HG03045 (cell line): ENCODE data around the gene AKAP13.
A peak's percentile ranks its signal among the peaks of the same experiment; 100 is the strongest.

Experiments used
- ATAC-seq: cut with Tn5 transposase; IDR thresholded peaks from one replicate; pipeline ENCODE4 v1.9.1; 2021; ENCODE audit warnings: mild to moderate bottlenecking, moderate library complexity; ENCODE audit not compliant: unreplicated experiment

The AKAP13 gene

DNA sequence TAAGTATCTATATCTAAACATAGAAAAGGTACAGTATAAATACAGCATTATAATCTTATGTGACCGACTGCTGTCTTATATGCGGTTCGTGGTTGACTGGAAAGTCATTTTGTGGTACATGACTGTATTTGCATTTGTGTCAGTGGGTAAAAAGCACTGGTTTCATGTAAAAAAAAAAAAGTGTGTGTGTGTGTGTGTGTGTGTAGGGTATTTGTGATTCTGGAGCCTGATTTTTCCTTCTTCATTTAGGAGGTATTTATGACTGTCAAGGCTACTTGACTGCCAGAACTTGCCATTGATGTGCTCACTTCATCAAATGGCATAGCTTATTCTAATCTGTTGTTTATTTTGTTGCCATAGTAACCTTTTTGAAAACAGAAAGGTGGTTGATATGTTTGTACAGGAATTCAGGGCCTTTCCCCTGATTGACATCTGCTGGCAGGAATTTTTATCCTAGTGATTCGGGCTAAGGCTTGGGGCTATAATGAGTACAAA is 63.2 kb downstream of the AKAP13 start:
- ATAC-seq: peak; percentile 84

DNA sequence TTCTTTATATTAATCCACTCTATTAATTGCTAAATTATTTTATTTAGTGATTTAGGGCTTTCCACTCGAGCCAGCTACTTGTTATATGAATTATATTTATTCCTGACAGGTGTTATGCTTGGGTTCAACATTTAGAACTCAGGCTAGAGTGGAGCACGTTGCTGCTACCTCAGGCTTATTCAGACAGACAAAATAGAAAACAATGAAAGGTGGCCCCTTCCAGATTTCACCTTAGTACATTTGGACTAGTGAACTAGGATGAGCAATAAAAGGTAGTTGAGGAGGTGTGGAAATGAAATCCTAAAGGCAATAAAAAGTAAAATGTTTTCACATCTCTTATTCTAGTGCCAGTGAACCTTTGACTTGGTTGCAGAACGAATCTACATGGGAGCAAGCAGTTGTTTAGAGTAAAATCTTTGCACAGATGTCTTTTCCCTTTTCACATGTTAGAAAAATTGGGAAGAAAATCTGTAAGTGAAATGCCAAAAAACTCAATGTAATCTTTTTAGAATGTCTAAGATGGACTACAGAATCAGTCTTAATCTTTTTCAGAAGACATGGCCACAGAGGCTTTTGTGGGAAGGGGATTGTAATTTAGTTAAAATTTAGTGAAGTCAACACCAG is 63.8 kb downstream of the AKAP13 start:
- no peak for ATAC-seq

DNA sequence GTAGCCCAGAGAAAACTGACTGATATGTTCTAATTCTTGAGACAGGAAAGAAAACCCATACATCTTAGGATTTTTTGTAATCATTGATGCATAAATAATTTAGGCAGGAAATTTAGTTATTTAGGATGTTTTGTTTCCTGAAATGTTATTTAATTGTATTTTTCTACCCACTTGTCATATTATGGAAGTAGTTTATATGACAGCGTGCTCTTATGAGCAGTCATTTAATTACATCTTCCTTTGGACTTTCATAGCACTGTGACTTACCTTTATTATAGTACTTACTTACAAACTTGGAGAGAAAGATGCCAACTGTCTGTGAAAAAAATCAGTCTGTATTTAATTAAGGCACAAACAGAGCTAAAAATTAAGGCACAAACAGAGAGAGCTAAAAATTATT is 65.0 kb downstream of the AKAP13 start:
- no peak for ATAC-seq

DNA sequence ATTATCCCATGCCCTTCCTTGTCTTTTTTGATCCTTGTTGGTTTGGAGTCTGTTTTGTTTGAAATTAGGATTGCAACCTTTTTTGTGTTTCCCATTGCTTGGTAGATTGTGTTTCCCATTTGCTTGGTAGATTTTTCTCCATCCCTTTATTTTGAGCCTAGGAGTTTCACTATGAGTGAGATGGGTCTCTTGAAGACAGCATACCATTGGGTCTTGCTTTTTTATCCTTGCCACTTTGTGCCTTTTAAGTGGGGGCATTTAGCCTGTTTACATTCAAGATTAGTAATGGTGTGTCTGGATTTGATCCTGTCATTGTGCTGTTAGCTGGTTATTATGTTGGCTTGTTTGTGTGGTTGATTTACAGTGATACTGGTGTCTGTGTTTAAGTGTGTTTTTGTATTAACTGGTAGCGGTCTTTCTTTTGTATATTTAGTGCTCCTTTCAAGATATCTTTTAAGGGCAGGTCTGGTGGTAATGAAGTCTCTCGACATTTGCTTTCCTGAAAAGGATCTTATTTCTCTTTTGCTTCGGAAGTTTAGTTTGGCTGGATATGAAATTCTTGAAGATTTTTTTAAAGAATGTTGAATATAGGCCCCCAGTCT is 70.8 kb downstream of the AKAP13 start:
- ATAC-seq: no peak

DNA sequence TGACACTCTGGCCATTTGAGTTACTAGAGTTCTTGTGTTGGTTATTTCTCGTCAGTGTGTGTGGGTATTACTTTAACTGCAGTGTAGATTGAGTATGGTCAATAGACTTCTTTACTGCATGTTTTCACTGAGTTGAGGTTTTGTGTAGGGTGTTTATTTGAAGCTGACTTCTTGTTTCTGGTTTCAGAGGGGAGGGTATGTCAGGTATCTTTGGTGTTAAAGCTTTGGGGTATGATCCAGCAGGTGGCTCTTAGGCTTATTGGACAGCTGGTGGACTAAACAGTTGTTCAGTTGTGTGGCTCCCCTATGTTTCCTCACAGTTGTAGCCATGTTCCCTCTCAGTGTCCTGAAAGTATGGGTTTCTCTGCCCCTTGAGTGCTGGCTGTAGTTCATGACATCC is 72.0 kb downstream of the AKAP13 start:
- ATAC-seq: no peak

DNA sequence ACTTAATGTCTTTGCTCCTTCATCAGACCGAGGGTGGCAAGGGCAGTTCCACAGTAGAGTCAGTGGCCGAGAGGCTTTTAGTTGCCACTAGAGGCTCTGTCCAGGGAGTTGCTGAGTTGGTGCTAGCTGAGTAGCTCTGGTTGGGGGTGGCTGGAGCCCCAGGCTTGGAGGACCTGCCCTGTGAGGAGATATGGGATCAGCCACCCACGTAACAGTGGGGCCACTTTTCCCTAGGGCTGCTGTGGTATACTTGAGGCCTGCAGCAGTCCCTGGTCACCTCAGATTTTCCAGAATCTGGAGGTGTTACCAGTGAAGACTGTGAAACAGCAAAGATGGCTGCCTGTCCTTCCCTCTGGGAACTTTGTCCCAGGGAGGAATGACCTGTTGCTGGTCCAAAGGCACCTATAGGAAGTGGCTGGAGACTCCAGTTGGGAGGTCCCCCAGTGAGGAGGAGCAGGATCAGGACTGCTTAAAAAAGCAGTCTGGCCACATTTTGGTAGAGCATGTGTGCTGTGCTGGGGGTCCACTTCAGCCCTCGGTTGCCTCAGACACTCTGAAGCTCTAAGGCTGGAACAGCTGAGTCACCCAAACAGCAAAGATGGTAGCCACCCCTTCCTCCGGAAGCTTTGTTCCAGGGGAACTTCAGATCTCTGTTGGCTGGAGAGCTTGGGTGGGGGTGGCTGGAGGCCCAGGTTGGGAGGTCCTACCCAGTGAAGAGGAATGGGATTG is 72.9 kb downstream of the AKAP13 start:
- no peak for ATAC-seq

DNA sequence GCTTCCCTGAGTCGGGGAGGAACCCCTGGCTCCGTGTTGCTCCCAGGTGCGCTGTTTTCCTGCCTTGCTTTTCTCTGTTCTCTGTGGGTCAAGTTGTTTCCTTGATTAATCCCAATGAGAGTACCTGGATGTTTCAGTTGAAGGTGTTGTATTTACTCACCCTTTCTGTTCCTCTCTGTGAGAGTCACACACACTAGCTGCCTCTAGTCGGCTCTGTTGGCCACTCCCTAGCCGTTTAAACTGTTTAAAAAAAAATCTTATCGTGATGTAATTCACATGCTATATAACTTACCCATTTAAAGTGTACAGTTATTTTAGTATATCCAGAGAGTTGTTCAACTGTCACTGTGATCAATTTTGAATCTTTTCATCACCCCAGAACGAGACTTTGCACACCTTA is 74.0 kb downstream of the AKAP13 start:
- no peak for ATAC-seq

DNA sequence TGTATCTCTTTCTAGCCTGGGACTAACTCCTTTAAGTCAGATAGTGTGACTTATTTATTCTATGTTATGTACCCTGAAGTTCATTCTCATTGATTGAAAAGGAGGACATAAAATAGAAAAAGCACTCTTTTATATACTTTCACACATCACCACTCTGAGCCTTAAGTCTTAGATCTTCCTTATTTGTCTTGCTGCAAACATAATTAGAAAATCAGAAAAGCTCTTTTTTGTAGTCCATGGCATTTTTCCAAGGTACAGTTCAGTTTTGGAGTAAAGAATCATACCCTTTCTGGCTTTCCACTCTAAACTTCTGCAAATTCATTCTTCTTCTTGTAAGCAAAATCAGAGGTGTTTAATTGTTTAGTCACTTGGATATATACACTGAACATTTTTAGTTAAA is 75.5 kb downstream of the AKAP13 start:
- ATAC-seq: no peak

DNA sequence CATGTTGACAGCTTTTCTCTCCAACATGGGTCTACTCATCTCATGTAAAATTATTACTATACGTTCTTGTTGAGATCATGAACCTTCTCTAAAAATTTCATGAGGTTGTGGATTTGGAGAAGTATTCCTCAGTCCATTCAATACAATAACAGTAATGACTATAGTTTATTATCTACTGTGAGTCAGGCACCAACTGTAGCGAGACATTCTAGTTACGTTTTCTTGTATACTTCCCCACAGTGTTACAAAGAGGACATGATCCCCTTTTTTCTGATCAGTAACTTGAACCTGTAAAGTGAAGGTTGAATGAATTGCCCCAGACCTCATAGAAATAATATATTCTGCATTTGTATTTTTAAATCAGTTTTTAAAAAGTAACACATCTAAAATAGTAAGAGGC is 76.4 kb downstream of the AKAP13 start:
- ATAC-seq: no peak

DNA sequence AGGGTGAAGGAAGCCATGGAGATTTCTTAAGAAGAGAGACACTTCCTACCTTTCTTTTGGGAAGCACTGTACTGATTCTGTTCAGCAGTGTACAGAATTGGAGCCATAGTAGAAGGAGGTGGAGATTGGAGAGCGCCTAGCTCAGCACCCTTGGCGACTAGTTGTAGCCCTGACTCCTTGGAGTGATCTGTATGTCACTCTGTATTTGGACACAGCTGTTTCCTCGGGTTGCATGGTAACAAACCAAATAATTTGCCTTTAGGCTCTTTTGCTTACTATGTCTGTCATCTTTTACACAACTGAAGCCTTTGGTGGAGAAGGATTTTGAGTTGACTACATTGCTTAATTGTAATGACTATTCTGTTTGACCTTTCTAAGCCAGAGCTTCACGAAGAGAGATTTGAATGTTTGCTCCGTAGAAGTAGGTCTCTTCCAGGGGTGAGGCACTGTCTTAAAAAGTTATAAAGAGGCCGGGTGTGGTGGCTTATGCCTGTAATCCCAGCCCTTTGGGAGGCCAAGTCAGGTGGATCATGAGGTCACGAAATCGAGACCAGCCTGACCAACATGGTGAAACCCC is 77.1 kb downstream of the AKAP13 start:
- ATAC-seq: peak; percentile 90

DNA sequence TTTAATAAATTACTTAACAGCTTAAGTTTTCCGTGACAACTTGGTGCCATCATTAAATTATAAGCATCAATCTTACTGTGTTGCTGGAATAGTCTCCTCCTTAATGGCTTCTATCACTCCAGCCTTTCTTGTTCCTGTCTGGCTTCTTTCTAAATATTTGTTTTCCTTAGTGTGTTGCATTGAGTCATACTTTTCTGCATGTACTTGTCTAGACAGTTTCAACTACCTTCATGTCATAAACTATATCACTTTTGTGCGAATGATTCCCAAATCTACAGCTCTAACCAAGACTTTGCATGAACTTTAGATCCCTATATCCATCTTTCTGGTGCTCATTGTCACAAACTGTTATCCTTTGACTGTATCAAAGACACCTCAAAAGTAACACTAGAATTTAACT is 78.4 kb downstream of the AKAP13 start:
- ATAC-seq: no peak

DNA sequence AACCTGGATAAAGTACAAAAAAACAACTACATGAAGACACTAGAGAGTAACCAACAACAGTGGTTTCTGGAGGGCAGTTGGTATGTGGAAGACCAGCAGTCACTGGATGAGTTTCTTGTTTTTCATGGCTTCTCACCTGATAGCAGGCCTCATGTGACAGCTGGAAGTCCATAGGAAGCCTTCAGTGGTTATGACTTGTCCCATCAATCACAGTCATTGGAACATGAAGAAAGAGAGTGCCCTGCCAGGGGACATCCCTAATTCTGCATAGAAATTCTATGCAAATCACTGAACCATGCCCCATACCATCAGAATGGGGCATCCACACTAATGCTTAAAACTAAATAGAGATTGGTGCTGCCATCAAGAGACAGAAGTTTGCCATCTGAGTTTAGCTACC is 81.6 kb downstream of the AKAP13 start:
- ATAC-seq: no peak

DNA sequence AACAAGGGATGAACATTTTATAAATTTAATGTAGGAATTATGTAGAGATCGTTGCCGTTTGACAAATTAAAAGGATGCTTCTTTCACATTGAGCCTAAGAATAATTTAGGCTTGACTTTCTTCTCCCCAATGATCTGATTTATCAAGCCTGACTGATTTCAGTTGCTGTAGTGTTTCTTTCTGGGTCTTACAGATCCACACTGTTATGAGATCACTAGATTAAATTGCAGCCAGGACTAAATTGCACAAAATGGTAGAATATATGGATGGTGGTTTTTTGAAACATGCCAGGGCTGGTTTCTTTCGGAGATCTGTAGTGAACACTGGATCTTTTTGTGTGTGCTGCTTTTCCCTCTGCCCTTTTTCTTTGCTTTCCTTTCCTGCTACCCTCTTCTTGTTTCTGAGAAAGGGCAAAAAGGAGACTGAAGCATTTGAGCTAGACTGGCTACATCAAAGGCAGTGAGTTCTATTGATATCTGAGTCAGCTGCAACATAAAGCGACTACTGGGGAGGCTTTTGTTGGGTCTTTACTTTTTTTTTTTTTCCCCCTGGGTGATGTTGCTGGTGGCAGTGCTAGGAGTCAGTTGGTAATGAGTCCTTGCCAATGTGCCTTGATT is 83.0 kb downstream of the AKAP13 start:
- no peak for ATAC-seq

DNA sequence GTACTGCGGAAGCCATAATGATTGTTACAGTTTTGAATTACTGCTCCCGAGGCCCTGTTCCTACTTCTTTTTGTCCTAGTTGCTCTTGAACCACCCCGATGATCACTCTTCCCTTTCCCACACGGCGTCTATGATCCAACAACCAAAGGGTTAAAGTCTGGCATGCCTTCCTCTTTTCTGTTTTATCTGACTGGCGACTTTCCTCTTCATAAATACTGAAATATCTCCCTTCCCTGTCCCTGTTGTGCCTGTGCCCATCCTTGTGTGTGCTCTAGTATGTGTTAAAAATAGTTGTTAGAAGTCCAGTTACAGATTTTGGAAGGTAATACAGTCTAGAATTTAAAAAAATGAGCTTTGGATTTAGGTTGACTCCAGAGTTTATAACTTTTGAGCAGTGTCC is 83.6 kb downstream of the AKAP13 start:
- ATAC-seq: no peak

DNA sequence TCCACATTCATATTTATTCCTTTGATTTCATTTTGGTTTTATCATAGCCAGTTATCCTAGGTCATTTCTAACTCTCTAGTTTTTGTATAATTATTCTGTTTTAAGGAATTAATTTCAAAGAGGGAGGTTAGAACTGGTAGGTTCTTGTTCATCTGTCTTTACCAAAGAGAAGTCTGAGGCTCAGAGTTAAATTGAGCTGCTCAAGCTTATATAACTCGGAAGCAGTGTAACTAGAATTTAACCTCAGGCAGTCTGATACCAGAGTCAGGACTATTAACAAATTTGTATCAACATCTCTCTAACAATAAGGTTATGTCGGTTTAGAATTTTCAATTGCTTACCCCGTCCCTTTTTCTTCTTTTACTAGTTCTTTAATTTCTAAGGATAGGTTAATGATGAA is 84.1 kb downstream of the AKAP13 start:
- ATAC-seq: no peak

DNA sequence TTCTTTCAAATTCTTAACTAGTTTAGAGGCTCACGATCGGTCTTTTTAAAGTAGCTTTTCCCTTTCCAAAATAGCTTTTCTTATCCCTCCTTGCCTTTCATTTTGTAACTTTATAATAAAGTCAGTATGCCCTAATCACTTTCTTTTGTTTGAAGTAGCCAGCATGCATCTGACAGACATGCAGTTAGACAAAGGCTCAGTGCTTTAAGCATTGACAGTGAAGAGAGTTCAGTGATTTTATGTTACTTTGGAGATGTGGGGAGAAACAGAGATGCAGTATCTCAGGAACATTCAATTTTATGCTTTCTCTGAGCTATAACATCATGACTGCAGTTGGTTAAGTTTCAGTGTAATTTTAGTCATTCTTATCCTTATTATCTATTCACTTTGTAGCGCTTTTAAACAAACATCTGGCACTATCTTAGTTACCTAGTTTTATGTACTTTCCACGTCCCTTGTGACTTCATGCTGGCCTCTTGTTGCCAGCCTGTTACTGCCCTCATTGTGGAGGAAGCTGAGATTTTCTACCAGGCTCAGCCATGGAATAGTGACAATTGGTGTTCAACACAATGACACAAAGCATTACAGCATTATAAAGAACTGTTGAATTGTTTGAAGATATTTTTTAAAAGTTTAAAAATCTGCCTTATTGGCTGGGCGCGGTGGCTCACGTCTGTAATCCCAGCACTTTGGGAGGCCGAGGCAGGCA is 90.3 kb downstream of the AKAP13 start:
- ATAC-seq: no peak

DNA sequence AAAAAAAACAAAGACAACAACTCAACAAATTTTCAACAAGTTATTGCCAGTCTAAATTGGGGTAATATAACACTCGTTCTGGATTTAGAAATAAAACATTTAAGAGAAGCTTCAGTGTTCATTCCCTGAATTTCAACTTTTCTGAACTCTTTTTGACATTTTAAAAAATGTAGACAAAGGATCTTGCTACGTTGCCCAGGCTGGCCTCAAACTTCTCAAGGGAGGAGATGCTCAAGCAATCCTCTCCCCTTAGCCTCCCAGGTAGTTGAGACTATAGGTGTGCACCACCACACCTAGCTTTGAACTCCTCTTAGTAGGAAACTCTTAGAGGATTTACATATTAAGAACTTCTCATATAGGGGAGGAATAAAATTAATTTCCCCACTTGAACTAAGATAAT is 91.9 kb downstream of the AKAP13 start:
- ATAC-seq: no peak

DNA sequence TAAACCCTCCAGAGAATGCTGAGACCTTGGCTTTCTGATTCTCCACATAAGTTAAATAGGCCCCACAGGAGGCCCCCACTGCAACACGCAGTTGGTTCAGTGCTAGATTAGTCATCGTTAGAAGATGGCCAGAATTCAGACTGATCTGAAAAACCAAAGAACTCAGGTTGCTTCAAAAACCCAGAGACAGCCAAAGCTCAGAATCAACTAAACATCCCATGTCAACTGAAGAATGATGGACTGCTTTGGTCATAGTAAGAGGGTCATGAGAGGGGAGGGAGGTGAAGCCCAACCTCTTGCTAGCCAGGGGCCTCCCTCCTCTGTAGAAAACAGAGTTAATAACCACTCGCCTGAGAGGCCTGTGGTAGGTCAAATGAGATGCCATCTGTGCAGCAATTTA is 93.1 kb downstream of the AKAP13 start:
- ATAC-seq: no peak

DNA sequence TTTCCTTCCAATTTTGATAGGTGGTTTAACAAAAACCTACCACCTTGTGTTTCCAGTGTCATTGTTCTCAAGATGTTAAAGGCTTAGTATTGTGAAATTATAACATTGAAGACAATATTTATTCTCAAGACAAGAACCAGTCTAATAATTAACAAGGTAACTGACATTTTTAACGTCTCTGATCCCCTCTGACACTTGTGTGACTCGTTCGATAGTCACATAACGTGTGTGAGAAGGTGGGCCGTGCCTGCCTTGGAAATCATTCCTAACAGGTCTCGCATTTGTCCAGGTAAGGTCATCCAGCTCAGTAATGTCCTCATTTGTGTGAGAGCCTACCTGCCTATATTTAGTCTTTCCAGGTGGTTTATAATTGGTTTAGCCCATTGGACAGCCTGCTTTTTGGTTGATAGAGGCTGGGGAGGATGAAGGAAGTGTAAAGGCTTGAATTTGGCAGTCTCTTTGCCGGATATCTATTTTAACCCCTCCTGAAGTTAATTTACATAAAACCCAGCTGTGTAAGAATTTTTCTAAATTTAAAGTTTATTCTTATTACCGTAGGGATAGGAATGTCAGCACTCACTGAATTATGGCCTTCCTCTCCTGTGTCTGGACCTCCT is 94.4 kb downstream of the AKAP13 start:
- ATAC-seq: peak; percentile 41

DNA sequence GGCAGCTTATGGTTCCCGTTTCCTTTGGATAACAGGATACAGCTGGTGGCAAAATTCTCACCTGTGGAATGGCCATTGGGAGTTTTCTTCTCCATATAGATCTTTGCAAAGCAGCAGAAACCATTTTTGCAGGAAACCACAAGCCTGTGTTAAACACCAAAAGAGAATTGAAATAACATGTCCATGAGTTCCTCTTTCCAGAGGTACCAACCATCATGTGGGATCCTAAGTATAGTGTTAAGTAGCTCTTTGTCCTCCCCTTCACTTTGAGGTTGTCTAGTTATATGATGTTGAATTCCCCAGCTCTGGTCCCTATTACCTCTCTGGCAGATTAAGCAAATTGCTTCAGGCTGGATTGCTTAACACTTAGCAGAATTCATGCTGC is 94.9 kb downstream of the AKAP13 start:
- peak; percentile 49 for ATAC-seq
